OCI-LY7 (cell line): ENCODE data around the gene FNDC3B.
"Not testable (repeated sequence)": the region's sequence is repeated elsewhere in the genome, so short reads cannot be mapped to it uniquely, and the experiment has no call there.

ENCODE experiments used
- EZH2phosphoT487 ChIP-seq: fragments of 200-600 bp; sonication (generic); IDR thresholded peaks from 2 replicates; pipeline ENCODE4 v1.6.1; 2018; ENCODE audit warnings: low read depth, borderline replicate concordance, mild to moderate bottlenecking, mixed run types, antibody characterized with exemption, low read length, moderate library complexity, mixed read lengths
- TF ChIP-seq, protein P1 (sequence below): fragments of 200-600 bp; sonication (generic); conservative IDR thresholded peaks from 2 replicates; pipeline ENCODE4 v1.5.1; 2014; ENCODE audit warnings: mild to moderate bottlenecking, antibody characterized with exemption, low read length, moderate library complexity, mixed read lengths

DNA sequence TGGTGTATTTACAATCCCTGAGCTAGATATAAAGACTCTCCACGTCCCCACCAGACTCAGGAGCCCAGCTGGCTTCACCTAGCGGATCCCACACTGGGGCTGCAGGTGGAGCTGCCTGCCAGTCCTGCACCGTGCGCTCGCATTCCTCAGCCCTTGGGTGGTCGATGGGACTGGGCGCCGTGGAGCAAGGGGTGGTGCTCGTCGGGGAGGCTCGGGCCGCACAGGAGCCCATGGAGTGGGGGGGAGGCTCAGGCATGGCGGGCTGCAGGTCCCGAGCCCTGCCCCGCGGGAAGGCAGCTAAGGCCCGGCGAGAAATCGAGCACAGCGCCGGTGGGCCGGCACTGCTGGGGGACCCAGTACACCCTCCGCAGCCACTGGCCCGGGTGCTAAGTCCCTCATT, 40.6 kb upstream of the FNDC3B start:
- TF ChIP-seq, protein P1, sequence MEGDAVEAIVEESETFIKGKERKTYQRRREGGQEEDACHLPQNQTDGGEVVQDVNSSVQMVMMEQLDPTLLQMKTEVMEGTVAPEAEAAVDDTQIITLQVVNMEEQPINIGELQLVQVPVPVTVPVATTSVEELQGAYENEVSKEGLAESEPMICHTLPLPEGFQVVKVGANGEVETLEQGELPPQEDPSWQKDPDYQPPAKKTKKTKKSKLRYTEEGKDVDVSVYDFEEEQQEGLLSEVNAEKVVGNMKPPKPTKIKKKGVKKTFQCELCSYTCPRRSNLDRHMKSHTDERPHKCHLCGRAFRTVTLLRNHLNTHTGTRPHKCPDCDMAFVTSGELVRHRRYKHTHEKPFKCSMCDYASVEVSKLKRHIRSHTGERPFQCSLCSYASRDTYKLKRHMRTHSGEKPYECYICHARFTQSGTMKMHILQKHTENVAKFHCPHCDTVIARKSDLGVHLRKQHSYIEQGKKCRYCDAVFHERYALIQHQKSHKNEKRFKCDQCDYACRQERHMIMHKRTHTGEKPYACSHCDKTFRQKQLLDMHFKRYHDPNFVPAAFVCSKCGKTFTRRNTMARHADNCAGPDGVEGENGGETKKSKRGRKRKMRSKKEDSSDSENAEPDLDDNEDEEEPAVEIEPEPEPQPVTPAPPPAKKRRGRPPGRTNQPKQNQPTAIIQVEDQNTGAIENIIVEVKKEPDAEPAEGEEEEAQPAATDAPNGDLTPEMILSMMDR, result not testable (repeated sequence)
- not testable (repeated sequence) for TF ChIP-seq EZH2phosphoT487
